A549 (cell line): ENCODE measurements around the gene KRT76.

Source experiments
- FOSL2 ChIP-seq, 2 experiments: fragments of 450-650 bp in 1 of 2; fragments of >200 bp in 1 of 2; sonication (Bioruptor Twin) in 1 of 2; formaldehyde crosslinking; IDR thresholded peaks; 2 replicates each; pipeline versions ENCODE4 v1.5.0 to v1.6.1; 2016 to 2020; ENCODE audit warnings: mild to moderate bottlenecking in 1 of 2, moderate library complexity in 1 of 2
- HOXA7 ChIP-seq: fragments of 250-450 bp; sonication (Bioruptor Pico); IDR thresholded peaks from 2 replicates; pipeline ENCODE4 v1.5.0; 2020; ENCODE audit warnings: mild to moderate bottlenecking, moderate library complexity
- JUNB ChIP-seq: fragments of >200 bp; sonication (Bioruptor Twin); formaldehyde crosslinking; IDR thresholded peaks from 2 replicates; pipeline ENCODE4 v1.6.1; 2016
- NFE2L2 ChIP-seq: fragments of 150-350 bp; conservative IDR thresholded peaks from 2 replicates; pipeline ENCODE4 v1.6.1; 2014; ENCODE audit warnings: low read length
- POLR2A ChIP-seq: IDR thresholded peaks from 2 replicates; pipeline ENCODE4 v1.6.1; 2012; ENCODE audit warnings: mild to moderate bottlenecking, low read length
- RCOR1 ChIP-seq: fragments of 150-350 bp; IDR thresholded peaks from 2 replicates; pipeline ENCODE4 v1.6.1; 2014; ENCODE audit warnings: antibody characterized with exemption, low read length, low read depth
- SMC3 ChIP-seq: fragments of >200 bp; sonication (Bioruptor Twin); formaldehyde crosslinking; IDR thresholded peaks from 3 replicates; pipeline ENCODE4 v1.6.1; 2018; ENCODE audit warnings: inconsistent platforms
- TF ChIP-seq, protein P1 (sequence below): fragments of >200 bp; sonication (Bioruptor Twin); formaldehyde crosslinking; IDR thresholded peaks from 3 replicates; pipeline ENCODE4 v1.5.1; 2016

DNA sequence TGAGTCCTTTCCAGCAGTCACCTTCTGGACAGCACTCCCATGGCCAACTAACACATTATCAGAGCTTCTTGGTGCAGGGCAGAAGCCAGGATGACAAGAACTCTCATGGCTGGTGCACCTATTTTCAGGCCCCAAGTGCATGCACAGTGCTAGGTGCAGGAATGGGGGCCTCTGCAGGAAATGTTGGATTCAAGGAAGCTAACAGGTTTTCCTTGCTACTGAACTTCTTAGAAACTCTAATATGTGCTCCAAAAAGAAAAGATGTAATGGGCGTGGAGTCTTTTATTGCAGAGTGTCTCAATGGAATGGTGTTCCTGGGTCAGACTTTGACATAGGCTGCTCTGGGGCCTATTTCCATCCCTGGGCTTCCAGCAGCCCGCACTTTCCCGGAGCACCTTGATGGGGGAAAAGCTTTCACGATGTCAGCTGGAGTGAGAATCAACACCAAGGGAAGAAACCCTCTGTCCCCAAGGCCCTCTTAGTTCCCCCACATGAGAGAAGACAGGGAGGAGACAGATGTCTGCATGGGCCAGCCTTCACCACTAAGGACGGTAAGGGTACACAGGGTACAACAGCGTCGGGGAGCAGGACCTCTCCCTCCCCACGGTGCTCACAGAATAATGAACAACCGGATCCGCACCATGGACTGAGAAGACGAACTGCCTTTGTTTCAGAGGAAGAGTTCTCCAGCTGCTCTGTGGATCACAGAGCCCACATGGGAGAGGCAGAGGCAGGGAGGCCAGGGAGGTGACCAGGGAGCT, 11.9 kb upstream of the KRT76 start:
- TF ChIP-seq RCOR1 (no peak), POLR2A (no peak), JUNB (no peak), NFE2L2 (no peak), HOXA7 (CRISPR knock-in tag) (no peak), FOSL2 (IDR thresholded peaks at IDR 0.05) (no peak), FOSL2 (CRISPR knock-in tag; IDR thresholded peaks at IDR 0.05) (no peak), SMC3 (no peak)
- TF ChIP-seq, protein P1, sequence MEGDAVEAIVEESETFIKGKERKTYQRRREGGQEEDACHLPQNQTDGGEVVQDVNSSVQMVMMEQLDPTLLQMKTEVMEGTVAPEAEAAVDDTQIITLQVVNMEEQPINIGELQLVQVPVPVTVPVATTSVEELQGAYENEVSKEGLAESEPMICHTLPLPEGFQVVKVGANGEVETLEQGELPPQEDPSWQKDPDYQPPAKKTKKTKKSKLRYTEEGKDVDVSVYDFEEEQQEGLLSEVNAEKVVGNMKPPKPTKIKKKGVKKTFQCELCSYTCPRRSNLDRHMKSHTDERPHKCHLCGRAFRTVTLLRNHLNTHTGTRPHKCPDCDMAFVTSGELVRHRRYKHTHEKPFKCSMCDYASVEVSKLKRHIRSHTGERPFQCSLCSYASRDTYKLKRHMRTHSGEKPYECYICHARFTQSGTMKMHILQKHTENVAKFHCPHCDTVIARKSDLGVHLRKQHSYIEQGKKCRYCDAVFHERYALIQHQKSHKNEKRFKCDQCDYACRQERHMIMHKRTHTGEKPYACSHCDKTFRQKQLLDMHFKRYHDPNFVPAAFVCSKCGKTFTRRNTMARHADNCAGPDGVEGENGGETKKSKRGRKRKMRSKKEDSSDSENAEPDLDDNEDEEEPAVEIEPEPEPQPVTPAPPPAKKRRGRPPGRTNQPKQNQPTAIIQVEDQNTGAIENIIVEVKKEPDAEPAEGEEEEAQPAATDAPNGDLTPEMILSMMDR = no peak
